Skeletal muscle satellite cell (primary cell): Measurements from ENCODE around the gene F8A3. TPM values are rescaled to one million over a fixed set of nuclear protein-coding genes. Genes with fewer than 3 reads are reported as not detected.
"Not testable (repeated sequence)": the region's sequence is repeated elsewhere in the genome, so short reads cannot be mapped to it uniquely, and the experiment has no call there.

Experiments used
- H3K27me3 ChIP-seq: 2 replicates; pipeline ENCODE4 v1.7.0; 2013; ENCODE audit warnings: low read length; ENCODE audit not compliant: control insufficient read depth, insufficient read depth
- H3K36me3 ChIP-seq: 2 replicates; pipeline ENCODE4 v1.7.0; 2013; ENCODE audit warnings: mild to moderate bottlenecking, control low read depth, low read length; ENCODE audit not compliant: insufficient read depth
- H3K4me1 ChIP-seq: 2 replicates; pipeline ENCODE4 v1.7.0; 2013; ENCODE audit warnings: low read length; ENCODE audit not compliant: control insufficient read depth, insufficient read depth
- H3K4me2 ChIP-seq: 2 replicates; pipeline ENCODE4 v1.7.0; 2013; ENCODE audit warnings: mild to moderate bottlenecking, low read length
- H3K4me3 ChIP-seq: 2 replicates; pipeline ENCODE4 v1.7.0; 2013; ENCODE audit warnings: low read length
- H3K9ac ChIP-seq: 2 replicates; pipeline ENCODE4 v1.7.0; 2013; ENCODE audit warnings: mild to moderate bottlenecking, low read depth, low read length, moderate library complexity
- H3K9me3 ChIP-seq: replicated peaks from 2 replicates; pipeline ENCODE4 v1.7.0; 2013; ENCODE audit warnings: mild to moderate bottlenecking, control low read depth, low read length
- total RNA-seq: library from RNA; depleted of rRNA; stranded (reverse); fragments of >200 nt; gene quantifications from 2 replicates; pipeline ENCODE4 v1.2.3, GENCODE V29; 2012; rRNA removed

The F8A3 gene
- total RNA-seq: 1.1 and 2.8 TPM in 2 replicates

GRCh38 chrX:155458471-155458870 lies at the start of gene F8A3:
TSS of gene F8A3 (minus strand) at chrX:155458620. CDS start at chrX:155458600, 20 bp downstream.
- not testable (repeated sequence) for H3K27me3 ChIP-seq, H3K9me3 ChIP-seq, H3K4me2 ChIP-seq, H3K4me1 ChIP-seq, H3K4me3 ChIP-seq, H3K9ac ChIP-seq, H3K36me3 ChIP-seq

DNA sequence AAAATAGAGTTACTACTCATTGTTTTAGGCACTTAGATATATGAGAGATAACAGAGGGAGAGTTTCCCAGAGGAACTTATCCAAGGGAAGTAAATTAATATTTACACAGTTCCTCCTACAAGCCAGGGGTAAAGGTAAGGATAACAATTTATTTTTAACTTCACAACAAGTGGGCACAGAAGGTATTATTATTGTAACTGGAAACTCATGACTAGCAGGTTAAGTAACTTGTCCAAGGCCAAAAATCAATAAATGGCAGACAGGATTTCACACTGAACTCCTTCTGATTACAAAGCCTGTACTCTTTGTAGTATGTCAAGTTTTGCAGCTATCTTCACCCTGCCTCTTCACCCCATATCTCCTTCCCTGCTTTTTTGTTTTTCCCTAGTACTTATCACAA lies 46.9 kb upstream of the F8A3 start:
- Histone ChIP-seq H3K36me3 (no peaks in the 10 kb centered on the region), H3K4me2 (no peak overlapping the region), H3K9ac (no peak overlapping the region), H3K9me3 (no peaks in the 10 kb centered on the region), H3K4me1 (no peaks in the 10 kb centered on the region), H3K27me3 (no peaks in the 10 kb centered on the region), H3K4me3 (no peak overlapping the region)

- not testable (repeated sequence) for H3K36me3 ChIP-seq, H3K4me3 ChIP-seq, H3K9me3 ChIP-seq, H3K9ac ChIP-seq, H3K27me3 ChIP-seq, H3K4me2 ChIP-seq, H3K4me1 ChIP-seq
Observed at GRCh38 chrX:155495134-155495533, 36.7 kb upstream of the F8A3 start.

DNA sequence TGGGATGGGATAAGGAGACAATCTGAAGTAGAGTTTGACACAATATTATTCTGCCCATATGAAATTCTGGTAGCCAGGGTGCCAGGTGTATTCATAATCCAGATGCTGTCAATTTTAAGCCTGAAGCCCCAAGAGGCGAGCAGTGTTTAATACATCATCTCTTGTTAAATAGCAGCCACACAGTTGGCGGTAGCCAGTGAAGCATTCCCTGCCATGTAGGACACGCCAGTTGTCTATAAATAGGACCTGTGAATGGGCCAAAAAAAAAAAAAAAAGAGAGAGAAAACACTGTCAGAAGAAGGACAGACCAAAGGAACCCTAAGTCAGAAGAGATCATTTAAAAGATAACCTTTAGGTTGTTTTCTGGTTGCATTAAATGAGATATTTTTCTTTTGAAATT lies 33.0 kb upstream of the F8A3 start:
- not testable (repeated sequence) for H3K9me3 ChIP-seq, H3K4me3 ChIP-seq, H3K4me2 ChIP-seq, H3K4me1 ChIP-seq, H3K9ac ChIP-seq, H3K36me3 ChIP-seq, H3K27me3 ChIP-seq

DNA sequence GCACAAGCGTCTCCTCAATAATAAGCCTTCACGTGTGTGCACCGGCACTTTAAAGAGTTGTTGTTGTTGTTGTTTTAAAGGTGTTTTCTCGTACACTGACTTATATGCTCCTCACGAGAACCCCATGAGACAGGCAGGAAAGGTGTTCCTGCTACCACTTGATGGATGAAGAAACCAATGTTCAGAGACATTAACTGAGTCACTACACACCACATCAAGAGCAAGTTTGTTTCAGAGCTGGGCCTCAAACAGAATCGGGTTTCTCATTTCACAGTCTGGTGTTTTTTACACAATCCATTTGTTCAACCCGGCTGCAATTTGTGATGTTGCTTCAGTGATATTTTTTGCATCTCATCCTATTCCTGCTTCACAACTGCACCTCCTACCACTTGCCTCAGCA lies 18.7 kb upstream of the F8A3 start:
- not testable (repeated sequence) for H3K9me3 ChIP-seq, H3K27me3 ChIP-seq, H3K4me2 ChIP-seq, H3K4me1 ChIP-seq, H3K9ac ChIP-seq, H3K36me3 ChIP-seq, H3K4me3 ChIP-seq

DNA sequence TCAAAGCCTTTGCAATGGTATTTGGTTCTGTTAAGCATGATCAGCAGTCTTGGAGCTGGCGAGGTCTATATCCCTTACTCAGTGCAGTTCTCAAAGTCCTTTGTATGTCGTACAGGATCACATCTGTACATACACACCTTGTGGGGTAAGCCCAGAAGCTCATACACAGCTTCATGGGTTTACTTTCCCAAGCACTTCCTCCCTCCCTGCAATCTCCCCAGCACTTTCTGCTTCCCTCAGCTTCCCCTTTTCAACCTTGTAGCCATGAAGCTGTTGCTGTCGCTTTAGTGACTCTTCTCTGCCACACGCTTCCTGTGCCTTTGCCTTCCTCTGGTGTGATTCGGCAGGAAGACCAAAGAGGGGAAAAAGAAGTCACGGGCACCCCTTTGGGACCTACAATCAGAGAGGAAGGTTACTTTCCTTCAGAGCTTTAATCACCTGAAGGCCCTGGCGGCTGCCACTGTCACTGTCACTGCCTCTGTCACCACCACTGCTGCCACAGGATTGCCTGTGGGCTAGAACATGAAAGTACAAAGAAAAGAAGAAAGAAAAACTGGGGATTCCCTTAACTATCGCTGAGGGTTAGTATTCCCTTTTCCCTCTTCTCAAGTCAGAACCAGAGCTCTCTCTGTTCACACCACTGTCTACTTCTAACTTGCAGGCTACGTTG lies 8.0 kb upstream of the F8A3 start:
- H3K9ac ChIP-seq, H3K36me3 ChIP-seq, H3K9me3 ChIP-seq, H3K27me3 ChIP-seq, H3K4me3 ChIP-seq, H3K4me2 ChIP-seq, H3K4me1 ChIP-seq: not testable (repeated sequence)

DNA sequence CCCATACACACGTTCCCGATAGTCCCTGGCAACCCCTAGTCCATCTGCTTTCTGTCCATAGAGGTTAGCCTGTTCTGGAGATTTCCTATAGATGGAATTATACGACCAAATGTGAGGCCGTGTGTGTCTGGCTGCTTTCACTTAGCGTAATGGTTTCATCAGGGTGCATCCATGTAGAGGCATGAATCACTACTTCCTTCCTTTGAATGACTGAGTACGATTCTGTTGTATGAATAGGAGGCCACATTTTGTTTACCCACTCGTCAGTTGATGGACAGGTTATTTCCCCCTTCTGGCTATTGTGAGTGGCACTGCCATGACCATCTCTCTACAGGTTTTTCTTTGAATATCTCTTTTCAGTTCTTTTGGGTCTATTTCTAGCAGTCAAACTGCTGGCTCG lies 2.1 kb upstream of the F8A3 start:
- H3K27me3 ChIP-seq, H3K36me3 ChIP-seq, H3K9me3 ChIP-seq, H3K4me2 ChIP-seq, H3K9ac ChIP-seq, H3K4me3 ChIP-seq, H3K4me1 ChIP-seq: not testable (repeated sequence)

- not testable (repeated sequence) for H3K9ac ChIP-seq, H3K4me2 ChIP-seq
Observed at GRCh38 chrX:155457761-155458447, 516 bp downstream of the F8A3 start.

DNA sequence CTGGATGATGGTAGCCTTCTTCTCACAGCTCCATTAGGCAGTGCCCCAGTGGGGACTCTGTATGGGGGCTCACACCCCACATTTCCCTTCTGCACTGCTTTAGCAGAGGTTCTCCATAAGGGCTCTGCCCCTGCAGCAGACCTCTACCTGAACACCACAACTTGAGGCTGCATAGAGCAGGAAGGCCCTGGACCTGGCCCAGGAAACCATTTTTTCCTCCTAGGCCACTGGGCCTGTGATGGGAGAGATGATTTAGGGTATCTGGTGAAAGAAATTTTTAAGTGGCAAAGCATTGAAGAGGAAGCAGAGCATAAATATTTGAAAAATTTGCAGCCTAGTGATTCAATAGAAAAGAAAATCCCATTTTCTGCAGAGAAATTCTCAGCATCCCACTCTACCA lies 17.3 kb downstream of the F8A3 start:
- no peaks in the 10 kb centered on the region for H3K4me1 ChIP-seq
- H3K36me3 ChIP-seq: no peaks in the 10 kb centered on the region
- no peaks in the 10 kb centered on the region for H3K27me3 ChIP-seq

More at GRCh38 chrX:155457761-155458447, 516 bp downstream of the F8A3 start:
- H3K4me3 ChIP-seq, H3K4me1 ChIP-seq, H3K36me3 ChIP-seq, H3K9me3 ChIP-seq, H3K27me3 ChIP-seq: not testable (repeated sequence)

GRCh38 chrX:155435744-155436112 lies 22.7 kb downstream of the F8A3 start:
- Histone ChIP-seq H3K4me1 (no peaks in the 10 kb centered on the region), H3K4me2 (no peak overlapping the region), H3K36me3 (no peaks in the 10 kb centered on the region), H3K9ac (no peak overlapping the region), H3K27me3 (no peaks in the 10 kb centered on the region), H3K4me3 (no peak overlapping the region), H3K9me3 (no peaks in the 10 kb centered on the region)

More for the DNA sequence above, 17.3 kb downstream of the F8A3 start:
- Histone ChIP-seq H3K4me2 (no peak overlapping the region), H3K4me3 (no peak overlapping the region), H3K9me3 (no peaks in the 10 kb centered on the region), H3K9ac (no peak overlapping the region)

DNA sequence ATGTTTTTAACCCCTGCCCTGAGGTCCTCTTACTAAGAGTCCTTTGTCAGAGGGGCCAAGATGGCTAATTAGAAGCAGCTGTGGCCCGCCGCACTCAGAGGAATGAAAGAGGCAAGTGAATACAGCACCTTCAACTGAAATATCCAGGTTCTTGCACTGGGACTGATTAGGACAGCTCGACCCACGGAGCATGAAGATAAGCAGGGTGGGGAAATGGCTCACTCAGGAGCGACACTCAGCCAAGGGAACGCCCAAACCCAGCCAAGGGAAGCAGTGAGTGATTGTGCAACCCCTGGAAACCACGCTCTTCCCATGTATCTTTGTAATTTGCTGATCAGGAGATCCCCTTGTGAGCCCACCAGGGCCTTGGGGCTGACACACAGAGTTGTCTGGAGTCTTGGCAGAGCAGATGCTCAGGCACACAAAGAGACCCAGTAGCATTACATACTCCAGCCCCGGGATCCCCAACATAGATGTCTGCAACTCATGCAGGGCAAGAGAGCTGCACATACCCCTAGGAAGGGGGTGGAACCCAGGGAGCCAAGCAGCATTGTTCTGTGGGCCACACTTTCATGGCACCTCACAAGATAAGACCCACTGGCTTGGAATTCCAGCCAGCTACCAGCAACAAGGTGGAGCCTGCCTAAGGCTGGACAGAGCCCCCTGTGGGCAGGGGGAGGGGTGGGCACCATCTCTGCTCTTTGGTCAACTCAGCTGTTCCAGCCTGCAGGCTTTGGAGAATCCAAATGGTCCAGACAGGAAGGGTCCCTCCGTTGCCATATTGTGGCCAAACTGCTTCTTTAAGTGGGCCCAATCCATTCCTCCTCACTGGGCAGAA lies 23.3 kb downstream of the F8A3 start:
- no peaks in the 10 kb centered on the region for H3K27me3 ChIP-seq
- H3K4me1 ChIP-seq: no peaks in the 10 kb centered on the region

More for the DNA sequence above, 23.3 kb downstream of the F8A3 start:
- Histone ChIP-seq H3K4me2 (no peak overlapping the region), H3K36me3 (no peaks in the 10 kb centered on the region), H3K9me3 (no peaks in the 10 kb centered on the region), H3K9ac (no peak overlapping the region), H3K4me3 (no peak overlapping the region)
